Ishikawa (cell line): ENCODE data around the gene ZBTB47.

Experiments
- CEBPB ChIP-seq: IDR thresholded peaks from 2 replicates; pipeline ENCODE4 v1.6.1; 2012
- CREB1 ChIP-seq: IDR thresholded peaks from 2 replicates; pipeline ENCODE4 v1.6.1; 2012; ENCODE audit warnings: low read depth
- EGR1 ChIP-seq: IDR thresholded peaks from 2 replicates; pipeline ENCODE4 v1.6.1; 2012
- EP300 ChIP-seq: IDR thresholded peaks from 2 replicates; pipeline ENCODE4 v1.6.1; 2012; ENCODE audit warnings: borderline replicate concordance
- FOXM1 ChIP-seq: IDR thresholded peaks from 2 replicates; pipeline ENCODE4 v1.6.1; 2012; ENCODE audit warnings: low read depth, borderline replicate concordance
- MAX ChIP-seq: IDR thresholded peaks from 2 replicates; pipeline ENCODE4 v1.6.1; 2012
- NFIC ChIP-seq: IDR thresholded peaks from 2 replicates; pipeline ENCODE4 v1.6.1; 2012
- RAD21 ChIP-seq: IDR thresholded peaks from 2 replicates; pipeline ENCODE4 v1.6.1; 2012; ENCODE audit warnings: low read depth
- REST ChIP-seq: IDR thresholded peaks from 2 replicates; pipeline ENCODE4 v1.6.1; 2012; ENCODE audit warnings: low read depth, mild to moderate bottlenecking
- TAF1 ChIP-seq: IDR thresholded peaks from 2 replicates; pipeline ENCODE4 v1.6.1; 2012; ENCODE audit warnings: low read depth, mild to moderate bottlenecking
- TCF12 ChIP-seq: IDR thresholded peaks from 2 replicates; pipeline ENCODE4 v1.6.1; 2012; ENCODE audit warnings: low read depth
- TEAD4 ChIP-seq: IDR thresholded peaks from 2 replicates; pipeline ENCODE4 v1.6.1; 2012
- USF1 ChIP-seq: IDR thresholded peaks from 2 replicates; pipeline ENCODE4 v1.6.1; 2012
- YY1 ChIP-seq: IDR thresholded peaks from 2 replicates; pipeline ENCODE4 v1.6.1; 2012; ENCODE audit warnings: low read depth
- ZBTB7A ChIP-seq: IDR thresholded peaks from 2 replicates; pipeline ENCODE4 v1.6.1; 2012; ENCODE audit warnings: low read depth

ZBTB47 gene

GRCh38 chr3:42668793-42669217 is 15.3 kb downstream of the ZBTB47 start:
- TF ChIP-seq TEAD4, result no peak
- TF ChIP-seq TAF1, result no peak
- TF ChIP-seq RAD21, result no peak
- no peak for TF ChIP-seq YY1
- TF ChIP-seq REST, result no peak
- no peak for TF ChIP-seq CEBPB
- no peak for TF ChIP-seq EGR1
- TF ChIP-seq EP300, result no peak
- no peak for TF ChIP-seq CREB1
- no peak for TF ChIP-seq FOXM1
- TF ChIP-seq USF1, result no peak

- no peak for TF ChIP-seq EP300
- no peak for TF ChIP-seq TEAD4
- no peak for TF ChIP-seq NFIC
- no peak for TF ChIP-seq USF1
These were observed 16.6 kb downstream of the ZBTB47 start for GRCh38 chr3:42670051-42670576.

GRCh38 chr3:42670670-42671069 is 17.2 kb downstream of the ZBTB47 start:
- TF ChIP-seq RAD21 (no peak), USF1 (no peak), YY1 (no peak), TAF1 (no peak), REST (no peak), TEAD4 (no peak), EP300 (no peak), NFIC (no peak), FOXM1 (no peak), CEBPB (no peak), TCF12 (no peak), ZBTB7A (no peak), MAX (no peak)

GRCh38 chr3:42672515-42672914 is 19.0 kb downstream of the ZBTB47 start:
- TF ChIP-seq TCF12 (no peak), FOXM1 (no peak), EP300 (no peak), ZBTB7A (no peak), NFIC (no peak), YY1 (no peak), CEBPB (no peak), TAF1 (no peak), TEAD4 (no peak), MAX (no peak), CREB1 (no peak), RAD21 (no peak), USF1 (no peak), REST (no peak), EGR1 (no peak)
